Neural cell (in vitro differentiated cells): Measurements from ENCODE around the gene GNAL. TPM values are rescaled to one million over a fixed set of nuclear protein-coding genes. Genes with fewer than 3 reads are reported as not detected.

Source experiments
- H2AFZ ChIP-seq: fragments of 200-600, 300-800 bp; sonication (generic), shearing (Covaris generic); 2 replicates; pipeline ENCODE4 v1.6.0; 2014; ENCODE audit warnings: low read depth, mild to moderate bottlenecking, antibody characterized with exemption, low read length, moderate library complexity
- H3F3A ChIP-seq: fragments of 200-600 bp; shearing (Covaris generic); 2 replicates; pipeline ENCODE4 v1.6.1; 2016; ENCODE audit warnings: mild to moderate bottlenecking, moderate library complexity, mixed read lengths, antibody characterized with exemption, low read length; ENCODE audit not compliant: insufficient read depth, poor library complexity, severe bottlenecking
- H3K27ac ChIP-seq: fragments of 200-600, 300-800 bp; sonication (generic), shearing (Covaris generic); 2 replicates; pipeline ENCODE4 v1.5.1; 2014; ENCODE audit warnings: mild to moderate bottlenecking, low read length, moderate library complexity
- H3K27me3 ChIP-seq: fragments of 300-800, 200-600 bp; sonication (generic), shearing (Covaris generic); 2 replicates; pipeline ENCODE4 v1.6.0; 2014; ENCODE audit warnings: mild to moderate bottlenecking, low read depth, low read length, moderate library complexity; ENCODE audit not compliant: insufficient read depth
- H3K36me3 ChIP-seq: fragments of 300-800, 200-600 bp; sonication (generic), shearing (Covaris generic); 2 replicates; pipeline ENCODE4 v1.5.1; 2014; ENCODE audit warnings: mild to moderate bottlenecking, antibody characterized with exemption, low read length, moderate library complexity; ENCODE audit not compliant: insufficient read depth
- H3K4me2 ChIP-seq: fragments of 300-800, 200-600 bp; sonication (generic), shearing (Covaris generic); 2 replicates; pipeline ENCODE4 v1.6.0; 2014; ENCODE audit warnings: mild to moderate bottlenecking, low read length
- H3K4me3 ChIP-seq: fragments of 300-800, 200-600 bp; sonication (generic), shearing (Covaris generic); 2 replicates; pipeline ENCODE4 v1.5.1; 2014; ENCODE audit warnings: mild to moderate bottlenecking, low read length, moderate library complexity
- H3K79me2 ChIP-seq: fragments of 200-600 bp; shearing (Covaris generic); replicated peaks from 2 replicates; pipeline ENCODE4 v1.6.0; 2014; ENCODE audit warnings: mild to moderate bottlenecking, low read length, moderate library complexity; ENCODE audit not compliant: insufficient read depth
- H3K9ac ChIP-seq: fragments of 300-800, 200-600 bp; sonication (generic), shearing (Covaris generic); 2 replicates; pipeline ENCODE4 v1.6.1; 2016; ENCODE audit warnings: mild to moderate bottlenecking, low read length, mixed read lengths
- H3K9me2 ChIP-seq: fragments of 200-600 bp; shearing (Covaris generic); 2 replicates; pipeline ENCODE4 v1.6.1; 2016; ENCODE audit warnings: mild to moderate bottlenecking, low read length, mixed read lengths; ENCODE audit not compliant: insufficient read depth
- H3K9me3 ChIP-seq: fragments of 200-600, 300-800 bp; sonication (generic), shearing (Covaris generic); 2 replicates; pipeline ENCODE4 v1.6.1; 2016; ENCODE audit warnings: mild to moderate bottlenecking, mixed run types, low read length, moderate library complexity, mixed read lengths
- H4K20me1 ChIP-seq: fragments of 200-600 bp; shearing (Covaris generic); 2 replicates; pipeline ENCODE4 v1.6.1; 2016; ENCODE audit warnings: mild to moderate bottlenecking, mixed run types; ENCODE audit not compliant: insufficient read depth
- CTCF ChIP-seq: fragments of 450-650 bp; IDR thresholded peaks from 2 replicates; pipeline ENCODE4 v1.5.1; 2014; ENCODE audit warnings: antibody characterized with exemption, mild to moderate bottlenecking, moderate library complexity; ENCODE audit not compliant: poor library complexity, severe bottlenecking
- EP300 ChIP-seq: fragments of 450-650 bp; conservative IDR thresholded peaks from 2 replicates; pipeline ENCODE4 v1.6.1; 2014; ENCODE audit warnings: antibody characterized with exemption, mild to moderate bottlenecking, moderate library complexity; ENCODE audit not compliant: poor library complexity, severe bottlenecking
- EZH2 ChIP-seq: fragments of 200-600, 300-800 bp; shearing (Covaris generic), sonication (generic); IDR thresholded peaks from 2 replicates; pipeline ENCODE4 v1.6.1; 2014; ENCODE audit warnings: antibody characterized with exemption, low read length, borderline replicate concordance, mild to moderate bottlenecking; ENCODE audit not compliant: insufficient read depth, poor library complexity, severe bottlenecking
- MXI1 ChIP-seq: fragments of 450-650 bp; conservative IDR thresholded peaks from 2 replicates; pipeline ENCODE4 v1.6.1; 2014; ENCODE audit warnings: antibody characterized with exemption, mild to moderate bottlenecking; ENCODE audit not compliant: poor library complexity, severe bottlenecking
- POLR2AphosphoS5 ChIP-seq: IDR thresholded peaks from 2 replicates; pipeline ENCODE4 v1.6.1; 2012
- RAD21 ChIP-seq: fragments of 450-650 bp; conservative IDR thresholded peaks from 2 replicates; pipeline ENCODE4 v1.6.1; 2014; ENCODE audit warnings: antibody characterized with exemption, mild to moderate bottlenecking, moderate library complexity
- REST ChIP-seq: IDR thresholded peaks from 2 replicates; pipeline ENCODE4 v1.6.1; 2012; ENCODE audit warnings: borderline replicate concordance
- SMC3 ChIP-seq: fragments of 450-650 bp; conservative IDR thresholded peaks from 2 replicates; pipeline ENCODE4 v1.6.1; 2014; ENCODE audit warnings: antibody characterized with exemption, mild to moderate bottlenecking, moderate library complexity; ENCODE audit not compliant: poor library complexity
- TAF1 ChIP-seq: IDR thresholded peaks from 2 replicates; pipeline ENCODE4 v1.6.1; 2012; ENCODE audit warnings: low read depth
- polyA plus RNA-seq: library from polyadenylated mRNA; depleted of rRNA; stranded (reverse); fragments of >200 nt; gene quantifications from 2 replicates; pipeline ENCODE4 v1.2.3, GENCODE V29; 2014

GNAL gene
- polyA plus RNA-seq, 1 donor from 2014 or later = 16.7 TPM

- Histone ChIP-seq H4K20me1 (no peaks in the 10 kb centered on the region), H3F3A (no peaks in the 10 kb centered on the region), H3K27me3 (no peaks in the 10 kb centered on the region), H2AFZ (no peak overlapping the region), H3K9ac (no peak overlapping the region), H3K4me2 (no peak overlapping the region), H3K4me3 (no peak overlapping the region), H3K79me2 (peaks cover 15% of the 10 kb centered on the region), H3K9me2 (no peaks in the 10 kb centered on the region), H3K36me3 (no peaks in the 10 kb centered on the region), H3K27ac (no peak overlapping the region), H3K9me3 (no peaks in the 10 kb centered on the region)
- TF ChIP-seq MXI1 = no peak
- TF ChIP-seq RAD21 = no peak
- no peak for TF ChIP-seq POLR2AphosphoS5
- no peak for TF ChIP-seq CTCF
- no peak for TF ChIP-seq REST
- TF ChIP-seq EP300 = no peak
- no peak for TF ChIP-seq EZH2
- no peak for TF ChIP-seq SMC3
- no peak for TF ChIP-seq TAF1
Observed at GRCh38 chr18:11847811-11848210, 158.7 kb downstream of the GNAL start.

GRCh38 chr18:11849279-11849678 is 160.2 kb downstream of the GNAL start:
- Histone ChIP-seq H3K79me2 (peaks cover 24% of the 10 kb centered on the region), H3K27me3 (no peaks in the 10 kb centered on the region), H2AFZ (no peak overlapping the region), H3K9me3 (no peaks in the 10 kb centered on the region), H3K27ac (no peak overlapping the region), H3K9ac (no peak overlapping the region), H3K4me3 (no peak overlapping the region), H3K9me2 (no peaks in the 10 kb centered on the region), H3K4me2 (no peak overlapping the region), H3F3A (no peaks in the 10 kb centered on the region), H3K36me3 (no peaks in the 10 kb centered on the region), H4K20me1 (no peaks in the 10 kb centered on the region)
- TF ChIP-seq EZH2 = no peak
- no peak for TF ChIP-seq CTCF
- no peak for TF ChIP-seq RAD21
- TF ChIP-seq TAF1 = no peak
- no peak for TF ChIP-seq REST
- no peak for TF ChIP-seq EP300
- TF ChIP-seq MXI1 = no peak
- no peak for TF ChIP-seq POLR2AphosphoS5
- no peak for TF ChIP-seq SMC3
